Endodermal cell (in vitro differentiated cells): Measurements from ENCODE around the gene PRPF6. TPM values are rescaled to one million over a fixed set of nuclear protein-coding genes. Genes with fewer than 3 reads are reported as not detected.

Source experiments
- DNase-seq: peaks from one replicate; pipeline ENCODE4 v3.0.0-alpha.2; 2017
- H3K27ac ChIP-seq: 2 replicates; pipeline ENCODE4 v1.5.1; 2013; ENCODE audit warnings: mild to moderate bottlenecking, low read depth, low read length, moderate library complexity
- H3K27me3 ChIP-seq: 2 replicates; pipeline ENCODE4 v1.6.1; 2013; ENCODE audit warnings: mild to moderate bottlenecking, low read length, moderate library complexity; ENCODE audit not compliant: insufficient read depth, control insufficient read depth, poor library complexity, severe bottlenecking
- H3K36me3 ChIP-seq: 2 replicates; pipeline ENCODE4 v1.7.0; 2013; ENCODE audit warnings: mild to moderate bottlenecking, low read length, moderate library complexity; ENCODE audit not compliant: control insufficient read depth, insufficient read depth
- H3K4me1 ChIP-seq: one replicate; pipeline ENCODE4 v1.7.0; 2013; ENCODE audit warnings: low read length; ENCODE audit not compliant: control insufficient read depth, insufficient read depth
- H3K4me3 ChIP-seq: 2 replicates; pipeline ENCODE4 v1.5.1; 2013; ENCODE audit warnings: mild to moderate bottlenecking, low read length, moderate library complexity
- H3K9ac ChIP-seq: 2 replicates; pipeline ENCODE4 v1.6.1; 2013; ENCODE audit warnings: mild to moderate bottlenecking, low read length, moderate library complexity; ENCODE audit not compliant: poor library complexity, severe bottlenecking; ENCODE audit errors: extremely low read depth
- H3K9me3 ChIP-seq: 2 replicates; pipeline ENCODE4 v1.6.1; 2013; ENCODE audit warnings: mild to moderate bottlenecking, low read length, moderate library complexity; ENCODE audit not compliant: control insufficient read depth
- H3K27ac Mint-ChIP-seq: 2 replicates; pipeline ENCODE4 v1.8.0; 2020; ENCODE audit warnings: mixed read lengths
- H3K27me3 Mint-ChIP-seq: 2 replicates; pipeline ENCODE4 v1.8.0; 2021; ENCODE audit warnings: mild to moderate bottlenecking, mixed read lengths; ENCODE audit not compliant: insufficient read depth
- H3K36me3 Mint-ChIP-seq: 2 replicates; pipeline ENCODE4 v1.8.0; 2020; ENCODE audit warnings: low read depth, mixed read lengths
- H3K4me1 Mint-ChIP-seq: 2 replicates; pipeline ENCODE4 v1.8.0; 2020; ENCODE audit warnings: mixed read lengths
- H3K4me3 Mint-ChIP-seq: 2 replicates; pipeline ENCODE4 v1.8.0; 2020; ENCODE audit warnings: mild to moderate bottlenecking, moderate library complexity, mixed read lengths
- H3K9me3 Mint-ChIP-seq: 2 replicates; pipeline ENCODE4 v1.8.0; 2020; ENCODE audit warnings: mild to moderate bottlenecking, mixed read lengths
- CTCF ChIP-seq: fragments of 200-600 bp; sonication (generic); conservative IDR thresholded peaks from 2 replicates; pipeline ENCODE4 v1.5.0; 2021; ENCODE audit warnings: antibody characterized with exemption, mild to moderate bottlenecking
- WGBS, 2 experiments: methylation state at CpG; one replicate each; pipeline versions ENCODE4 v1.1.5 to v1.1.7; 2013; ENCODE audit warnings: missing lambda C conversion rate in 2 of 2, mixed read lengths in 1 of 2; ENCODE audit not compliant: insufficient coverage in 1 of 2, insufficient read length in 1 of 2; 5-methylcytosine and 5-hydroxymethylcytosine counted together
- total RNA-seq, 2 donors: library from RNA; stranded (reverse); fragmentation: NEBNext Ultra II Directional in 1 of 2; extraction: Animal tissue kit (Norgen Biotek cat#: 25700) in 1 of 2; gene quantifications; 2 replicates in 1 of 2; 3 replicates in 1 of 2; pipeline ENCODE4 v1.2.1, GENCODE V29; 2021

The PRPF6 gene
- total RNA-seq, 2 donors from 2014 or later: 73.3 to 73.9 TPM

DNA sequence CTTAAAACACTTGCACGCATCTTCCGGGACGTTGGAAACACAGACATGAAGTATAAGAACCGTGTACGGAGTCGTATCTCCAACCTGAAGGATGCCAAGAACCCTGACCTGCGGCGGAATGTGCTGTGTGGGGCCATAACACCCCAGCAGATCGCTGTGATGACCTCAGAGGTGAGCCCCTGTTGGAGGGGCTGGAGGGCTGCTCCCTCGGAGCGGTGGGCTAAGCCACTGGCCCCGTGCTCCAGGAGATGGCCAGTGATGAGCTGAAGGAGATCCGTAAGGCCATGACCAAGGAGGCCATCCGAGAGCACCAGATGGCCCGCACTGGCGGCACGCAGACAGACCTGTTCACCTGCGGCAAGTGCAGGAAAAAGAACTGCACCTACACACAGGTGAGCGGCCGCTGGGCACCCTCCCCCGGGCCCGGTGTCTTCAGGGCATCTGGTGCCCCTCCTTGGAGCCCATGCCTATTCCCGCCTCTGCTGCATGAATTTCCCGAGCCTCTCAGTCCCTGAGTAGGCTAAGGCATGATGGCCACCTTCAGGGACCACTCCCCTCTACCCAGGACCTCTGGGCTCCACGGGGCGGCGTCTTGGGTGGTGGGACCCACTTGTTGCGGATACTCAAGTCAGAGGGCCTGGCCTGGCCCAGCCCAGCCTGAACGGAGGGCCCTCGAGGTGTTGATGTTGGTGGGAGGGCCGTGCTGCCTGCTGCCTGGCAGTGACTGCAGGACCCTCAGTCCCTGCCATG, 89.5 kb downstream of the PRPF6 start:
- no peaks in the 10 kb centered on the region for H3K9me3 ChIP-seq
- no peak overlapping the region for H3K4me3 ChIP-seq
- no peak for DNase-seq
- no peaks in the 10 kb centered on the region for H3K27me3 ChIP-seq
- Mint-ChIP-seq H3K36me3 (peaks cover 4% of the 10 kb centered on the region), H3K27ac (no peak overlapping the region), H3K9me3 (no peaks in the 10 kb centered on the region), H3K4me3 (no peak overlapping the region), H3K4me1 (peaks cover 6% of the 10 kb centered on the region), H3K27me3 (no peaks in the 10 kb centered on the region)
- no peaks in the 10 kb centered on the region for H3K36me3 ChIP-seq
- H3K27ac ChIP-seq: no peak overlapping the region
- no peak for TF ChIP-seq CTCF
- no peaks in the 10 kb centered on the region for H3K4me1 ChIP-seq
- H3K9ac ChIP-seq: no peak overlapping the region
- WGBS, 2 experiments: 95 to 96% methylated on average over 24 to 31 of the region's 31 CpGs

- Mint-ChIP-seq H3K36me3 (peaks cover 4% of the 10 kb centered on the region), H3K4me1 (no peaks in the 10 kb centered on the region), H3K4me3 (no peak overlapping the region), H3K27me3 (no peaks in the 10 kb centered on the region), H3K9me3 (no peaks in the 10 kb centered on the region), H3K27ac (no peak overlapping the region)
- Histone ChIP-seq H3K27me3 (no peaks in the 10 kb centered on the region), H3K36me3 (no peaks in the 10 kb centered on the region), H3K27ac (no peak overlapping the region), H3K4me1 (no peaks in the 10 kb centered on the region), H3K4me3 (no peak overlapping the region), H3K9me3 (no peaks in the 10 kb centered on the region), H3K9ac (no peak overlapping the region)
- DNase-seq: no peak
- TF ChIP-seq CTCF: no peak
- 93 to 95% methylated on average over 15 to 30 of the region's 30 CpGs for WGBS, 2 experiments
These were observed 90.7 kb downstream of the PRPF6 start for GRCh38 chr20:64071341-64072332.

DNA sequence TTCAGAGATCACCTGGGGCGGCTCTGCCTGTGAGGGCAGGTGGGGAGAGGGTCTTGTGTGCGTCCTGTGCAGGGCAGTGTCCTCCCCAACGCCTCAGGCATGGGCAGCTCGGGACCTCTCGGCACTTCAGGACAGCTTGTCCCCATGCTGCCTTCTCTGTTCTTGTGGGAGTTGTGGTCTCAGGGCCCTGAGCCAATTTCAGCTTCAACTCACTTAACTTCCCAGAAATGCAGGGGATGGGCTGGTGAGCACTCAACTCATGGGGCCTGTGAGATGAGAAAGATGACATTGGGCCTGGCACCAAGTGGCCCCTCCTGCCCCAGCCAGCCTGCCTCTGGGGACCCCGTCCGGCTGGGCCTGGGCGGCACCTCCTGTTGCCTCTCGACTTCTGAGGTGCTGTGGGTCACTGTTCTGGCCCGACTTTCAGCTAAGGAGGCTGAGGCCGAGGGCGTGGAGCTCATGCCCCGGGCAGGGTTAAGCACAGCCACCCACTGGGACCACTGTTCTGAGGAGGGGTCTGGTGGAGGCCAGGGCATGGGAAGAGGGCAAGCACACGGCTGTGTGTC, 91.6 kb downstream of the PRPF6 start:
- H3K36me3 ChIP-seq: no peaks in the 10 kb centered on the region
- H3K4me3 Mint-ChIP-seq: no peak overlapping the region
- H3K4me1 Mint-ChIP-seq: no peaks in the 10 kb centered on the region
- H3K27me3 ChIP-seq: no peaks in the 10 kb centered on the region
- H3K27ac Mint-ChIP-seq: no peak overlapping the region
- no peak for TF ChIP-seq CTCF
- H3K9me3 ChIP-seq: no peaks in the 10 kb centered on the region
- H3K27ac ChIP-seq: no peak overlapping the region
- no peak overlapping the region for H3K9ac ChIP-seq
- WGBS, 2 experiments: 86 to 92% methylated on average over 5 to 14 of the region's 14 CpGs
- H3K4me1 ChIP-seq: no peaks in the 10 kb centered on the region
- no peak for DNase-seq
- H3K36me3 Mint-ChIP-seq: peaks cover 4% of the 10 kb centered on the region
- H3K27me3 Mint-ChIP-seq: no peaks in the 10 kb centered on the region
- H3K9me3 Mint-ChIP-seq: no peaks in the 10 kb centered on the region
- H3K4me3 ChIP-seq: no peak overlapping the region
